Limb (tissue), 2 donors: ENCODE results near the gene LSM10.
A peak's percentile ranks its signal among the peaks of the same experiment; 100 is the strongest.

Experiments used
- DNase-seq, 2 donors: peaks; one replicate each; pipeline ENCODE4 v3.0.0-alpha.2; 2016; ENCODE audit errors: extremely low spot score in 2 of 2

Gene LSM10

GRCh38 chr1:36351227-36351977 lies 46.3 kb downstream of the LSM10 start:
- peak in 1 of 2 donors; percentile 55 for DNase-seq

GRCh38 chr1:36350659-36351226 lies 47.0 kb downstream of the LSM10 start:
- DNase-seq, result no peak

GRCh38 chr1:36349839-36350238 lies 47.9 kb downstream of the LSM10 start:
- DNase-seq, result no peak

- DNase-seq, result no peak
Measured at GRCh38 chr1:36349241-36349671, 48.5 kb downstream of the LSM10 start.

GRCh38 chr1:36346741-36347370 lies 50.9 kb downstream of the LSM10 start:
- no peak for DNase-seq

- DNase-seq, result no peak
Measured at GRCh38 chr1:36345353-36345752, 52.4 kb downstream of the LSM10 start.

- DNase-seq, result no peak
Measured at GRCh38 chr1:36344395-36344680, 53.4 kb downstream of the LSM10 start.

- DNase-seq, result no peak
Measured at GRCh38 chr1:36343651-36344394, 53.9 kb downstream of the LSM10 start.
